Measurements from ENCODE around the gene HTRA3.

The HTRA3 gene

GRCh38 chr4:8316911-8317351, 47.4 kb downstream of the HTRA3 start:
- ATAC-seq: no peak
- TF ChIP-seq ZNF70 (CRISPR knock-in tag; IDR thresholded peaks at IDR 0.05) (no peak), ZFP3 (CRISPR knock-in tag; IDR thresholded peaks at IDR 0.05) (no peak), PPARA (CRISPR knock-in tag; IDR thresholded peaks at IDR 0.05; ENCODE audit: borderline replicate concordance) (no peak), ESRRG (CRISPR knock-in tag; IDR thresholded peaks at IDR 0.05) (no peak), CSDC2 (CRISPR knock-in tag; IDR thresholded peaks at IDR 0.05) (no peak), TCF4 (CRISPR knock-in tag; IDR thresholded peaks at IDR 0.05; ENCODE audit: borderline replicate concordance) (no peak), GLIS3 (CRISPR knock-in tag; IDR thresholded peaks at IDR 0.05) (no peak), BACH2 (CRISPR knock-in tag; IDR thresholded peaks at IDR 0.05; ENCODE audit: borderline replicate concordance) (no peak), ZC3H10 (CRISPR knock-in tag; IDR thresholded peaks at IDR 0.05) (no peak), OSR1 (CRISPR knock-in tag; IDR thresholded peaks at IDR 0.05) (no peak), RARB (CRISPR knock-in tag; IDR thresholded peaks at IDR 0.05) (no peak), POU6F1 (CRISPR knock-in tag; IDR thresholded peaks at IDR 0.05; ENCODE audit: borderline replicate concordance, low read depth) (no peak), CREB5 (CRISPR knock-in tag; IDR thresholded peaks at IDR 0.05; ENCODE audit: low read depth) (no peak), SNAI2 (CRISPR knock-in tag; IDR thresholded peaks at IDR 0.05) (no peak), ARNTL (CRISPR knock-in tag; IDR thresholded peaks at IDR 0.05; ENCODE audit: borderline replicate concordance, low read depth) (no peak)

- TF ChIP-seq CSRNP3 (CRISPR knock-in tag; IDR thresholded peaks at IDR 0.05): no peak
- no peak for TF ChIP-seq TOX (CRISPR knock-in tag; IDR thresholded peaks at IDR 0.05; ENCODE audit: borderline replicate concordance)
- TF ChIP-seq ESRRG (CRISPR knock-in tag; IDR thresholded peaks at IDR 0.05): no peak
- no peak for TF ChIP-seq PATZ1 (CRISPR knock-in tag; IDR thresholded peaks at IDR 0.05; ENCODE audit: borderline replicate concordance)
- TF ChIP-seq OSR1 (CRISPR knock-in tag; IDR thresholded peaks at IDR 0.05): no peak
- no peak for TF ChIP-seq CSDC2 (CRISPR knock-in tag; IDR thresholded peaks at IDR 0.05)
- no peak for TF ChIP-seq ZNF565 (CRISPR knock-in tag; conservative IDR thresholded peaks at IDR 0.05; ENCODE audit: low read depth)
- no peak for TF ChIP-seq TCF4 (CRISPR knock-in tag; IDR thresholded peaks at IDR 0.05; ENCODE audit: borderline replicate concordance)
- TF ChIP-seq ZFP3 (CRISPR knock-in tag; IDR thresholded peaks at IDR 0.05): no peak
- no peak for TF ChIP-seq BACH2 (CRISPR knock-in tag; IDR thresholded peaks at IDR 0.05; ENCODE audit: borderline replicate concordance)
- ATAC-seq: no peak
Measured at GRCh38 chr4:8317474-8317873, 47.9 kb downstream of the HTRA3 start.

GRCh38 chr4:8318509-8318908, 49.0 kb downstream of the HTRA3 start:
- ATAC-seq: no peak
- TF ChIP-seq CSDC2 (CRISPR knock-in tag; IDR thresholded peaks at IDR 0.05) (no peak), BACH2 (CRISPR knock-in tag; IDR thresholded peaks at IDR 0.05; ENCODE audit: borderline replicate concordance) (no peak), CREB5 (CRISPR knock-in tag; IDR thresholded peaks at IDR 0.05; ENCODE audit: low read depth) (no peak), SNAI2 (CRISPR knock-in tag; IDR thresholded peaks at IDR 0.05) (no peak), ISL1 (CRISPR knock-in tag; IDR thresholded peaks at IDR 0.05) (no peak), GLIS3 (CRISPR knock-in tag; IDR thresholded peaks at IDR 0.05) (no peak), ARNTL (CRISPR knock-in tag; IDR thresholded peaks at IDR 0.05; ENCODE audit: borderline replicate concordance, low read depth) (no peak), ESRRG (CRISPR knock-in tag; IDR thresholded peaks at IDR 0.05) (no peak), OSR1 (CRISPR knock-in tag; IDR thresholded peaks at IDR 0.05) (no peak), ZNF8 (CRISPR knock-in tag; IDR thresholded peaks at IDR 0.05) (no peak)

Data from SK-N-SH treated with all-trans-retinoic acid at 6 μM for 48 hours (cell line).